ENCODE results near the gene MARK3. TPM values are rescaled to one million over a fixed set of nuclear protein-coding genes. Genes with fewer than 3 reads are reported as not detected.
A peak's percentile ranks its signal among the peaks of the same experiment; 100 is the strongest.

MARK3 gene
- total and polyA plus RNA-seq, 10 of the 15 experiments (the other 5 are each of a cell fraction or from before 2014, with no cell fraction given) = 10.7 to 75.1 (median 41.4) TPM

- BruUV-seq (replicated peaks) = no TSS peak
- Histone ChIP-seq H3K27me3 (replicated peaks in 1 of 2; ENCODE audit: control insufficient read depth in 2 of 2, insufficient read depth in 2 of 2, low read length in 1 of 2) (no peaks in the 10 kb centered on the region), H2AFZ (ENCODE audit: control insufficient read depth, low read depth, low read length) (no peak overlapping the region), H3K9ac (ENCODE audit: control insufficient read depth, insufficient read depth, low read length) (no peak overlapping the region), H3K27ac (ENCODE audit: control insufficient read depth, insufficient read depth) (no peak overlapping the region), H3K4me2 (ENCODE audit: control insufficient read depth, insufficient read depth) (no peak overlapping the region; the same call in 1 of the 2 replicates), H3K9me3 (replicated peaks; ENCODE audit: control insufficient read depth, insufficient read depth, low read length) (no peaks in the 10 kb centered on the region), H3K36me3 (ENCODE audit: control insufficient read depth in 2 of 2, insufficient read depth in 2 of 2, low read length in 1 of 2) (peaks cover 18 to 63% of the 10 kb centered on the region in 2 experiments), H4K20me1 (ENCODE audit: control insufficient read depth, insufficient read depth) (peaks cover 16% of the 10 kb centered on the region), H3K4me1 (ENCODE audit: control insufficient read depth, insufficient read depth, low read length) (peaks cover 6% of the 10 kb centered on the region; the same call in 1 of the 2 replicates), H3K79me2 (ENCODE audit: control insufficient read depth, insufficient read depth, low read length) (peaks cover 49% of the 10 kb centered on the region), H3K4me3 (no peak overlapping the region)
- 57% methylated on average over 3 of the region's 3 CpGs for WGBS (ENCODE audit: insufficient coverage, insufficient replicate concordance, low lambda C conversion rate, missing lambda C conversion rate)
- ChIA-PET POLR2A (interaction anchor here (1.0 kb wide), 1 partner anchor 20 kb away, joined by 5 read pairs; no protein-coding TSS in a partner anchor), SMC1A (ENCODE audit: uncharacterized antibody, unreplicated experiment) (no interaction called here), RAD21 (ENCODE audit: unreplicated experiment) (interaction anchor here (0.6 kb wide), 1 partner anchor 281 kb away, joined by 3 read pairs; no protein-coding TSS in a partner anchor), CTCF (interaction anchor here (1.0 kb wide), 1 partner anchor 12 kb away, joined by 3 read pairs; no protein-coding TSS in a partner anchor)
- in situ Hi-C loops (cut with MboI) = no loop called here
- no peak for FAIRE-seq
- no peak for DNase-seq (ENCODE audit: low read depth, low spot score)
- no peak for ATAC-seq
- intact Hi-C loops (cut with micrococcal nuclease; ENCODE audit: unreplicated experiment) = no loop called here
- TF ChIP-seq POLR2AphosphoS2 (IDR thresholded peaks at IDR 0.05; ENCODE audit: low read depth, low read length) (peak; percentile 37; the same call in 1 of the 2 replicates), POLR2AphosphoS5 (IDR thresholded peaks at IDR 0.05; ENCODE audit: low read length) (peak; percentile 76), SP1 (IDR thresholded peaks at IDR 0.05; ENCODE audit: low read depth, low read length) (no peak), POLR2A (IDR thresholded peaks at IDR 0.05; ENCODE audit: low read depth, low read length) (peak; percentile 28; the same call in 1 of the 2 replicates)
Measured at GRCh38 chr14:103337794-103338193, 47.4 kb upstream of the MARK3 start.

GRCh38 chr14:103339561-103339960 is 45.7 kb upstream of the MARK3 start:
- no peak for ATAC-seq
- no peak overlapping the region for H3K27ac ChIP-seq (ENCODE audit: control insufficient read depth, insufficient read depth)
- ChIA-PET CTCF (interaction anchor here (6.6 kb wide), 1 partner anchor 52 kb away, joined by 38 read pairs; no protein-coding TSS in a partner anchor), POLR2A (no interaction called here), RAD21 (ENCODE audit: unreplicated experiment) (interaction anchor here (0.8 kb wide), 1 partner anchor 235 kb away, joined by 3 read pairs; no protein-coding TSS in a partner anchor), SMC1A (ENCODE audit: uncharacterized antibody, unreplicated experiment) (no interaction called here)
- H2AFZ ChIP-seq (ENCODE audit: control insufficient read depth, low read depth, low read length) = no peak overlapping the region
- in situ Hi-C loops (cut with MboI) = no loop called here
- H3K4me2 ChIP-seq (ENCODE audit: control insufficient read depth, insufficient read depth) = no peak overlapping the region
- FAIRE-seq = no peak
- no peak overlapping the region for H3K9ac ChIP-seq (ENCODE audit: control insufficient read depth, insufficient read depth, low read length)
- no peaks in the 10 kb centered on the region for H3K9me3 ChIP-seq (replicated peaks; ENCODE audit: control insufficient read depth, insufficient read depth, low read length)
- no peak overlapping the region for H3K4me3 ChIP-seq
- DNase-seq (ENCODE audit: low read depth, low spot score) = no peak
- H3K36me3 ChIP-seq (ENCODE audit: control insufficient read depth in 2 of 2, insufficient read depth in 2 of 2, low read length in 1 of 2) = peaks cover 21 to 78% of the 10 kb centered on the region in 2 experiments
- H3K79me2 ChIP-seq (ENCODE audit: control insufficient read depth, insufficient read depth, low read length) = peaks cover 36% of the 10 kb centered on the region
- no peaks in the 10 kb centered on the region for H3K27me3 ChIP-seq (replicated peaks in 1 of 2; ENCODE audit: control insufficient read depth in 2 of 2, insufficient read depth in 2 of 2, low read length in 1 of 2)
- intact Hi-C loops (cut with micrococcal nuclease; ENCODE audit: unreplicated experiment) = no loop called here
- BruUV-seq (replicated peaks) = no TSS peak
- peaks cover 16% of the 10 kb centered on the region for H4K20me1 ChIP-seq (ENCODE audit: control insufficient read depth, insufficient read depth)
- peaks cover 6% of the 10 kb centered on the region; the same call in 1 of the 2 replicates for H3K4me1 ChIP-seq (ENCODE audit: control insufficient read depth, insufficient read depth, low read length)
- WGBS (ENCODE audit: insufficient coverage, insufficient replicate concordance, low lambda C conversion rate, missing lambda C conversion rate) = 97% methylated on average over 6 of the region's 6 CpGs
- TF ChIP-seq ZNF592 (IDR thresholded peaks at IDR 0.05) = no peak
- no peak for TF ChIP-seq ZNF622 (IDR thresholded peaks at IDR 0.05)
- 0 out of 3 replicates have a peak, but pooled peaks have one; percentile 24 for TF ChIP-seq POU2F2 (IDR thresholded peaks at IDR 0.05; ENCODE audit: borderline replicate concordance, low read depth, low read length)
- no peak for TF ChIP-seq ELK1 (IDR thresholded peaks at IDR 0.05; ENCODE audit: low read depth, low read length)
- TF ChIP-seq NRF1 (conservative IDR thresholded peaks at IDR 0.05; ENCODE audit: low read depth, low read length) = no peak
- peak; percentile 72 for TF ChIP-seq POLR2AphosphoS5 (IDR thresholded peaks at IDR 0.05; ENCODE audit: low read length)
- TF ChIP-seq ATF7 (IDR thresholded peaks at IDR 0.05; ENCODE audit: low read depth) = no peak
- no peak for TF ChIP-seq MLLT1 (IDR thresholded peaks at IDR 0.05)

All from GM12878 (cell line).